DND-41 (cell line): ENCODE measurements around the gene MYLK.
"Not testable (repeated sequence)": the region's sequence is repeated elsewhere in the genome, so short reads cannot be mapped to it uniquely, and the experiment has no call there.

Experiments
- ATAC-seq: fragments of 200-7000 bp; cut with Tn5 transposase; 3 replicates; pipeline ENCODE4 v1.9.1; 2021; ENCODE audit warnings: low read depth; ENCODE audit not compliant: insufficient read depth
- DNase-seq: peaks from one replicate; pipeline ENCODE4 v3.0.0-alpha.2; 2020
- H2AFZ ChIP-seq: 2 replicates; pipeline ENCODE4 v1.6.0; 2012; ENCODE audit warnings: low read depth, low read length
- H3K27ac ChIP-seq: 2 replicates; pipeline ENCODE4 v1.5.1; 2012; ENCODE audit warnings: low read length, inconsistent platforms
- H3K27me3 ChIP-seq: fragments of 200-600 bp; sonication (generic); 2 replicates; pipeline ENCODE4 v1.6.0; 2012; ENCODE audit warnings: low read length, mild to moderate bottlenecking, inconsistent platforms; ENCODE audit not compliant: insufficient read depth, poor library complexity
- H3K36me3 ChIP-seq: 2 replicates; pipeline ENCODE4 v1.5.1; 2012; ENCODE audit warnings: low read length, inconsistent platforms; ENCODE audit not compliant: insufficient read depth
- H3K4me1 ChIP-seq: 2 replicates; pipeline ENCODE4 v1.5.1; 2012; ENCODE audit warnings: mild to moderate bottlenecking, low read length; ENCODE audit not compliant: insufficient read depth
- H3K4me2 ChIP-seq: 2 replicates; pipeline ENCODE4 v1.6.0; 2012; ENCODE audit warnings: mild to moderate bottlenecking, moderate library complexity, low read length, inconsistent platforms; ENCODE audit not compliant: insufficient read depth
- H3K4me3 ChIP-seq, 2 experiments: fragments of 200-600 bp in 1 of 2; shearing (Covaris generic) in 1 of 2; 2 replicates each; pipeline ENCODE4 v1.5.1; 2012 to 2016; ENCODE audit warnings: inconsistent platforms in 2 of 2, low read length in 2 of 2, mild to moderate bottlenecking in 2 of 2, low read depth in 1 of 2, moderate library complexity in 1 of 2
- H3K79me2 ChIP-seq: 2 replicates; pipeline ENCODE4 v1.6.0; 2012; ENCODE audit warnings: low read length, inconsistent platforms; ENCODE audit not compliant: insufficient read depth
- H3K9ac ChIP-seq: 2 replicates; pipeline ENCODE4 v1.6.0; 2012; ENCODE audit warnings: low read depth, mild to moderate bottlenecking, inconsistent platforms, low read length, moderate library complexity
- H3K9me3 ChIP-seq: 2 replicates; pipeline ENCODE4 v1.5.1; 2012; ENCODE audit warnings: low read length, moderate library complexity, mild to moderate bottlenecking, inconsistent platforms; ENCODE audit not compliant: insufficient read depth, severe bottlenecking
- H4K20me1 ChIP-seq: 2 replicates; pipeline ENCODE4 v1.6.0; 2012; ENCODE audit warnings: low read length; ENCODE audit not compliant: insufficient read depth
- EZH2 ChIP-seq: IDR thresholded peaks from 3 replicates; pipeline ENCODE4 v1.6.1; 2012; ENCODE audit warnings: borderline replicate concordance, low read depth, mild to moderate bottlenecking, moderate library complexity, low read length, inconsistent platforms; ENCODE audit not compliant: severe bottlenecking
- TF ChIP-seq, protein P1 (sequence below): IDR thresholded peaks from 2 replicates; pipeline ENCODE4 v1.5.1; 2012; ENCODE audit warnings: borderline replicate concordance, low read length, moderate library complexity, mild to moderate bottlenecking; ENCODE audit not compliant: poor library complexity, severe bottlenecking; ENCODE audit errors: extremely low read depth

Gene MYLK

DNA sequence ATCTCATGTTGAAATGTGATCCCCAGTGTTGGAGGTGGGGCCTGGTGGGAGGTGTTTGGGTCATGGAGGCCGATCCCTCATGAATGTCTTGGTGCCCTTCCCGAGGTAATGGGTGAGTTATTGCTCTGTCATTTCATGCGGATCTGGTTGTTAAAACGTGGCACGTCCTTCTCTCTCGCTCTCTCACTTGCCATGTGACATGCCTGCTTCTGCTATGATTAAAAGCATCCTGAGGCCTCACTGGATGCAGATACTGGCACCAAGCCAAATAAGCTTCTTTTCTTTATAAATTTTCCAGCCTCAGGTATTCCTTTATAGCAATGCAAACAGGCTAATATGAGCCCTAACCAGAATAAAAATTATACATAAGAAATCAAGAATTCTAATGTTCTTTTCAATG is 267.5 kb downstream of the MYLK start:
- H3K27ac ChIP-seq: no peak overlapping the region
- no peak for DNase-seq
- no peak overlapping the region for H3K9ac ChIP-seq
- H4K20me1 ChIP-seq: peaks cover 3% of the 10 kb centered on the region; the same call in 1 of the 2 replicates
- H3K27me3 ChIP-seq: no peaks in the 10 kb centered on the region
- H3K79me2 ChIP-seq: no peaks in the 10 kb centered on the region
- H3K36me3 ChIP-seq: peaks cover 7% of the 10 kb centered on the region; the same call in 1 of the 2 replicates
- H2AFZ ChIP-seq: no peak overlapping the region
- H3K9me3 ChIP-seq: no peaks in the 10 kb centered on the region
- TF ChIP-seq EZH2: no peak
- TF ChIP-seq, protein P1, sequence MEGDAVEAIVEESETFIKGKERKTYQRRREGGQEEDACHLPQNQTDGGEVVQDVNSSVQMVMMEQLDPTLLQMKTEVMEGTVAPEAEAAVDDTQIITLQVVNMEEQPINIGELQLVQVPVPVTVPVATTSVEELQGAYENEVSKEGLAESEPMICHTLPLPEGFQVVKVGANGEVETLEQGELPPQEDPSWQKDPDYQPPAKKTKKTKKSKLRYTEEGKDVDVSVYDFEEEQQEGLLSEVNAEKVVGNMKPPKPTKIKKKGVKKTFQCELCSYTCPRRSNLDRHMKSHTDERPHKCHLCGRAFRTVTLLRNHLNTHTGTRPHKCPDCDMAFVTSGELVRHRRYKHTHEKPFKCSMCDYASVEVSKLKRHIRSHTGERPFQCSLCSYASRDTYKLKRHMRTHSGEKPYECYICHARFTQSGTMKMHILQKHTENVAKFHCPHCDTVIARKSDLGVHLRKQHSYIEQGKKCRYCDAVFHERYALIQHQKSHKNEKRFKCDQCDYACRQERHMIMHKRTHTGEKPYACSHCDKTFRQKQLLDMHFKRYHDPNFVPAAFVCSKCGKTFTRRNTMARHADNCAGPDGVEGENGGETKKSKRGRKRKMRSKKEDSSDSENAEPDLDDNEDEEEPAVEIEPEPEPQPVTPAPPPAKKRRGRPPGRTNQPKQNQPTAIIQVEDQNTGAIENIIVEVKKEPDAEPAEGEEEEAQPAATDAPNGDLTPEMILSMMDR: no peak
- H3K4me3 ChIP-seq: no peak overlapping the region
- no peak overlapping the region for H3K4me2 ChIP-seq
- H3K4me1 ChIP-seq: no peaks in the 10 kb centered on the region
- no peak for ATAC-seq

DNA sequence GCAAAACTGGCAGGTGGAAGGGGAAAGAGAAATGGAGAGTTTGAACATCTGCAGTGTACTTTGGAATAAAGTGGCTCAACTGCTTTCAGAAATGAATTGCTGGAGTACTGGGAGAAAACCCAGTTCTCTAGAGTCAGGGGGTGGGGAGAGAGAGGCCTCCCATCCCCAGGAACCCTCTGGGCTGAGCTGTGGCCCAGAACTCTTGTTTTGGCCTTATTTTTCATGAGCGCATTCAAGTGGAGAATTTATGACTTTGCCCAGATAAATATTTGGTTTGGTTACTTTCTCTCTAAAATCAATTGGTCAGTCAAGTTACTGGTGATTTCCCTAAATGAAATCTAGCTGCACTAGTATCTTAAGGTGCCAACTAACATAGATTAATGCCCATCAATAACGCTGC is 270.6 kb downstream of the MYLK start:
- H2AFZ ChIP-seq: no peak overlapping the region
- H3K79me2 ChIP-seq: no peaks in the 10 kb centered on the region
- no peak overlapping the region for H3K4me2 ChIP-seq
- ATAC-seq: no peak
- TF ChIP-seq, protein P1: no peak
- no peak for TF ChIP-seq EZH2
- DNase-seq: no peak
- no peak overlapping the region for H3K27ac ChIP-seq
- no peaks in the 10 kb centered on the region for H3K9me3 ChIP-seq
- H3K27me3 ChIP-seq: no peaks in the 10 kb centered on the region
- H3K9ac ChIP-seq: no peak overlapping the region
- no peaks in the 10 kb centered on the region for H4K20me1 ChIP-seq
- no peaks in the 10 kb centered on the region for H3K4me1 ChIP-seq
- H3K36me3 ChIP-seq: peaks cover 11% of the 10 kb centered on the region; the same call in 1 of the 2 replicates
- H3K4me3 ChIP-seq: no peak overlapping the region

DNA sequence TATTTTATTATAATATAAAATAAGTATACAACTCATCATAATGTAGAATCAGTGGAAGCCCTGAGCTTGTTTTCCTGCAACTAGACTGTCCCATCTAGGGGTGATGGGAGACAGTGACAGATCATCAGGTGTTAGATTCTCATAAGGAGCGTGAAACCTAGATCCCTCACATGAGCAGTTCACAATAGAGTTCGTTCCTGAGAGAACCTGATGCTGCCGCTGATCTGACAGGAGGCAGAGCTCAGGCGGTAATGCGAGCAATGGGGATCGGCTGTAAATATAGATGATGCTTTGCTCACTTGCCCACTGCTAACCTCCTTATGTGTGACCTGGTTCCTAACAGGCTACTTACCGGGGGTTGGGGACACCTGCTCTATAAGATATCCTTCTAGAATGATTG is 272.5 kb downstream of the MYLK start:
- not testable (repeated sequence) for H3K4me1 ChIP-seq, ATAC-seq, H4K20me1 ChIP-seq, H3K9me3 ChIP-seq, H3K4me2 ChIP-seq, H3K27me3 ChIP-seq, H3K79me2 ChIP-seq, H3K27ac ChIP-seq, DNase-seq, H3K4me3 ChIP-seq, H3K9ac ChIP-seq, H2AFZ ChIP-seq
- H3K36me3 ChIP-seq: peaks cover 11% of the 10 kb centered on the region; the same call in 1 of the 2 replicates

DNA sequence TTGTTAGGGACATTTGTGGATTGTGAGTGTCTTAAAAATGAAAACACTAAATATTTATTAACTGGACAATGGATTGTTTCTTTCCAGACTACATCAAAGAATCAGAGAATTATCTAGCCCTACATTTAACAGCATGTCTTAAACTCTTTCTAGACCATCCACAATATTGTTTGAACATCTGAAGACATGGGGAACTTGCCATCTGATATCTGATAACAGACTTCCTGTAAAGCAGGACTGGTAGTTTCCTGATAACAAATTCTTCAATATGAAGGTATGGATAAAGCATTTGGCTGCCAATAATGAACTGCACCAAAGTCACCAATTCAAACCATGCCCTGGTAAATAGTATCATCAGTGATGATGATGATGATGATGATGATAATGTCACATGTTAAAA is 273.1 kb downstream of the MYLK start:
- DNase-seq (no peak), ATAC-seq (no peak)
- H3K4me1 ChIP-seq: no peaks in the 10 kb centered on the region
- no peak overlapping the region for H3K27ac ChIP-seq
- H3K27me3 ChIP-seq: no peaks in the 10 kb centered on the region
- H3K9me3 ChIP-seq: no peaks in the 10 kb centered on the region
- H3K4me2 ChIP-seq: no peak overlapping the region
- TF ChIP-seq, protein P1: no peak
- TF ChIP-seq EZH2: no peak
- H2AFZ ChIP-seq: no peak overlapping the region
- H3K4me3 ChIP-seq: no peak overlapping the region
- H4K20me1 ChIP-seq: no peaks in the 10 kb centered on the region
- no peaks in the 10 kb centered on the region for H3K79me2 ChIP-seq
- H3K9ac ChIP-seq: no peak overlapping the region
- H3K36me3 ChIP-seq: peaks cover 11% of the 10 kb centered on the region; the same call in 1 of the 2 replicates
